ENCODE measurements around the gene TSSK3. TPM values are rescaled to one million over a fixed set of nuclear protein-coding genes. Genes with fewer than 3 reads are reported as not detected.

Gene TSSK3
- total RNA-seq, 4 donors from 2014 or later: 1.8 TPM; not detected in 3

GRCh38 chr1:32349211-32349708, 13.1 kb upstream of the TSSK3 start:
- Histone ChIP-seq H3K27me3 (no peaks in the 10 kb centered on the region), H3K4me1 (peaks cover 19 to 24% of the 10 kb centered on the region in 2 donors), H3K36me3 (no peaks in the 10 kb centered on the region), H3K4me3 (no peak overlapping the region), H3K27ac (peak overlapping the region in 1 of 4 donors; percentile 36), H3K9me3 (no peaks in the 10 kb centered on the region)
- in situ Hi-C loops (cut with MboI; ENCODE audit: low sequenced_read_pairs in 4 of 4): no loop called here
- intact Hi-C loops (cut with DNase I; ENCODE audit: low total_unique reads): no loop called here
- TF ChIP-seq POLR2A (IDR thresholded peaks at IDR 0.05): no peak
- no peak for TF ChIP-seq CTCF (IDR thresholded peaks at IDR 0.05 in 4 of 5, conservative IDR thresholded peaks at IDR 0.05 in 1 of 5)
- DNase-seq (no peak), ATAC-seq (no peak)

GRCh38 chr1:32350785-32351398, 11.4 kb upstream of the TSSK3 start:
- H3K9me3 ChIP-seq: no peaks in the 10 kb centered on the region
- H3K4me1 ChIP-seq: peaks cover 19 to 24% of the 10 kb centered on the region in 2 donors
- peaks cover 0 to 8% of the 10 kb centered on the region in 2 donors for H3K36me3 ChIP-seq
- DNase-seq: peak; percentile 48 to 74
- peak overlapping the region; percentile 65 to 87 (median 78) for H3K4me3 ChIP-seq
- H3K27me3 ChIP-seq: no peaks in the 10 kb centered on the region
- TF ChIP-seq POLR2A (IDR thresholded peaks at IDR 0.05) (no peak), CTCF (IDR thresholded peaks at IDR 0.05 in 4 of 5, conservative IDR thresholded peaks at IDR 0.05 in 1 of 5) (peak; percentile 26 to 91 (median 64))
- peak; percentile 66 to 68 for ATAC-seq
- in situ Hi-C loops (cut with MboI; ENCODE audit: low sequenced_read_pairs in 4 of 4): no loop called here
- intact Hi-C loops (cut with DNase I; ENCODE audit: low total_unique reads): loop anchor here (1.0 kb wide), 2 partner anchors 15 to 43 kb away; partner anchors contain the start of genes BSDC1 and MARCKSL1
- peak overlapping the region; percentile 82 to 95 (median 93) for H3K27ac ChIP-seq

GRCh38 chr1:32351399-32352238, 10.7 kb upstream of the TSSK3 start:
- ATAC-seq: peak; percentile 86 to 90
- DNase-seq: peak; percentile 94 to 95
- no peaks in the 10 kb centered on the region for H3K9me3 ChIP-seq
- H3K27ac ChIP-seq: peak overlapping the region; percentile 82 to 95 (median 93)
- in situ Hi-C loops (cut with MboI; ENCODE audit: low sequenced_read_pairs in 4 of 4) (no loop called here), intact Hi-C loops (cut with DNase I; ENCODE audit: low total_unique reads) (loop anchor here (1.0 kb wide), 2 partner anchors 15 to 43 kb away; partner anchors contain the start of genes BSDC1 and MARCKSL1)
- no peaks in the 10 kb centered on the region for H3K27me3 ChIP-seq
- peak overlapping the region; percentile 65 to 87 (median 78) for H3K4me3 ChIP-seq
- peaks cover 0 to 8% of the 10 kb centered on the region in 2 donors for H3K36me3 ChIP-seq
- TF ChIP-seq POLR2A (IDR thresholded peaks at IDR 0.05) (peak; percentile 97 to 98), CTCF (IDR thresholded peaks at IDR 0.05 in 4 of 5, conservative IDR thresholded peaks at IDR 0.05 in 1 of 5) (peak in 2 of 5 experiments; percentile 4 to 44)
- peaks cover 19 to 24% of the 10 kb centered on the region in 2 donors for H3K4me1 ChIP-seq

- Histone ChIP-seq H3K36me3 (peaks cover 0 to 8% of the 10 kb centered on the region in 2 donors), H3K4me3 (peak overlapping the region; percentile 65 to 87 (median 78)), H3K9me3 (no peaks in the 10 kb centered on the region), H3K27me3 (no peaks in the 10 kb centered on the region), H3K4me1 (peaks cover 19 to 24% of the 10 kb centered on the region in 2 donors), H3K27ac (peak overlapping the region; percentile 82 to 95 (median 93))
- intact Hi-C loops (cut with DNase I; ENCODE audit: low total_unique reads): no loop called here
- ATAC-seq (no peak), DNase-seq (no peak)
- in situ Hi-C loops (cut with MboI; ENCODE audit: low sequenced_read_pairs in 4 of 4): no loop called here
- no peak for TF ChIP-seq POLR2A (IDR thresholded peaks at IDR 0.05)
- no peak for TF ChIP-seq CTCF (IDR thresholded peaks at IDR 0.05 in 4 of 5, conservative IDR thresholded peaks at IDR 0.05 in 1 of 5)
These were observed 10.0 kb upstream of the TSSK3 start for GRCh38 chr1:32352239-32352745.

Data from gastrocnemius medialis (tissue), 4 donors.